ENCODE data around the gene TMEM131. TPM values are rescaled to one million over a fixed set of nuclear protein-coding genes. Genes with fewer than 3 reads are reported as not detected.

The TMEM131 gene
- total and polyA plus RNA-seq, 2 of the 8 experiments (the other 6 are each of a cell fraction or from before 2014, with no cell fraction given): 9.7 to 22.9 TPM

GRCh38 chr2:98029718-98030222 lies 34.0 kb upstream of the TMEM131 start (continued):
- TF ChIP-seq BCL11A (IDR thresholded peaks at IDR 0.05; ENCODE audit: low read depth in 2 of 2, low read length in 2 of 2): no peak
- TF ChIP-seq HDAC6 (IDR thresholded peaks at IDR 0.05; ENCODE audit: low read depth, low read length): no peak
- no peak for TF ChIP-seq SP1 (IDR thresholded peaks at IDR 0.05; ENCODE audit: low read depth, low read length)
- TF ChIP-seq EP300 (IDR thresholded peaks at IDR 0.05; ENCODE audit: borderline replicate concordance in 1 of 2, low read depth in 2 of 2, low read length in 2 of 2): no peak
- TF ChIP-seq EGR1 (IDR thresholded peaks at IDR 0.05; ENCODE audit: borderline replicate concordance, low read depth, low read length): no peak
- TF ChIP-seq TAF7 (optimal IDR thresholded peaks at IDR 0.05; ENCODE audit: borderline replicate concordance, low read depth, low read length): no peak
- no peak for TF ChIP-seq CTBP2 (IDR thresholded peaks at IDR 0.05; ENCODE audit: borderline replicate concordance, insufficient read depth, insufficient read length, low read length)

Data from H1 (cell line).